ENCODE results near the gene IQSEC1.

DNA sequence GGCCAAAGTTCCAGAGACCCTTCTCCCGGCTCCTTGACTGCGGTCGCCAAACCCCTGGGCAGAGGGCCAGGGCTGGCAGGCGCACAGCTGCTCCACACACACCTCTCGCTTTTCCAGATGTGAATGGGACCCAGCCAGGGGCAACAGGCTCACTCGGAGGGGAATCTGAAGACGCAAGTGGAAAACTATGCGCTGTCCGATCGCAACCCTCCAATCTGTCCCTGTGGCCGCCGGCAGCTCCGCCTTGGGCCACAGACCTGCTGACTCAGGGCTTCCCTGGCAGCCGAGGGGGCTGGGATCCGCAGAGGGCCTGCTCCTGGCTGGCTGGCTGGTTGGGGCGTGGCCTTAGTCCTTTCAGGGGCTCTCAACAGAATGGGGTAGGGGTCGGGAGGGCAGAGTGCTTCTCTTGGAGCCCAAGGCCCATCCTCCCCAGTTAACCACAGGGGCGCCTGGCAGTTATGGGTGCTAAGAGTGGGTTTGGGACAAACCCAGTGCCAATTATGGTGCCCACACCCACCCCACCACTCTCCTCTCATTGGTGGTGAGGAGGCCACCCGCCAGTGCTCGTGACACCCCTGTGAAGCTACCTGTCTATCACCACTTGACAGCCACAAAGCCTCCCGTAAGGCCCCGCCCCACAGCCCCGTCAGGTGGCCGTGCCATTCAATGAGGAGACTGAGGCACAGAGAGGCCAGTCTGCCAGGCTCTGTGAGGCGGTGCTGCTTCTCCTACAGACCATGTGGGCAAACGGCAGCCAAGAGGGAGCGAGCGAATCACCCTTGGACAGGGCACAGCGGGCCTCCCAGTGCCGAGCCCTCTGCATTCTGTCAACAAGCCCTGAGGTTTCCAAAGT lies 53.8 kb downstream of the IQSEC1 start:
- TF ChIP-seq EZH2 (IDR thresholded peaks at IDR 0.05; ENCODE audit: low read length, missing control alignments) = no peak
- TF ChIP-seq, protein P1, sequence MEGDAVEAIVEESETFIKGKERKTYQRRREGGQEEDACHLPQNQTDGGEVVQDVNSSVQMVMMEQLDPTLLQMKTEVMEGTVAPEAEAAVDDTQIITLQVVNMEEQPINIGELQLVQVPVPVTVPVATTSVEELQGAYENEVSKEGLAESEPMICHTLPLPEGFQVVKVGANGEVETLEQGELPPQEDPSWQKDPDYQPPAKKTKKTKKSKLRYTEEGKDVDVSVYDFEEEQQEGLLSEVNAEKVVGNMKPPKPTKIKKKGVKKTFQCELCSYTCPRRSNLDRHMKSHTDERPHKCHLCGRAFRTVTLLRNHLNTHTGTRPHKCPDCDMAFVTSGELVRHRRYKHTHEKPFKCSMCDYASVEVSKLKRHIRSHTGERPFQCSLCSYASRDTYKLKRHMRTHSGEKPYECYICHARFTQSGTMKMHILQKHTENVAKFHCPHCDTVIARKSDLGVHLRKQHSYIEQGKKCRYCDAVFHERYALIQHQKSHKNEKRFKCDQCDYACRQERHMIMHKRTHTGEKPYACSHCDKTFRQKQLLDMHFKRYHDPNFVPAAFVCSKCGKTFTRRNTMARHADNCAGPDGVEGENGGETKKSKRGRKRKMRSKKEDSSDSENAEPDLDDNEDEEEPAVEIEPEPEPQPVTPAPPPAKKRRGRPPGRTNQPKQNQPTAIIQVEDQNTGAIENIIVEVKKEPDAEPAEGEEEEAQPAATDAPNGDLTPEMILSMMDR (conservative IDR thresholded peaks at IDR 0.05 in 1 of 2, IDR thresholded peaks at IDR 0.05 in 1 of 2; ENCODE audit: low read depth in 1 of 2, low read length in 2 of 2) = no peak
